ENCODE results near the gene BLOC1S5.
"Not testable (repeated sequence)": the region's sequence is repeated elsewhere in the genome, so short reads cannot be mapped to it uniquely, and the experiment has no call there.

The BLOC1S5 gene

DNA sequence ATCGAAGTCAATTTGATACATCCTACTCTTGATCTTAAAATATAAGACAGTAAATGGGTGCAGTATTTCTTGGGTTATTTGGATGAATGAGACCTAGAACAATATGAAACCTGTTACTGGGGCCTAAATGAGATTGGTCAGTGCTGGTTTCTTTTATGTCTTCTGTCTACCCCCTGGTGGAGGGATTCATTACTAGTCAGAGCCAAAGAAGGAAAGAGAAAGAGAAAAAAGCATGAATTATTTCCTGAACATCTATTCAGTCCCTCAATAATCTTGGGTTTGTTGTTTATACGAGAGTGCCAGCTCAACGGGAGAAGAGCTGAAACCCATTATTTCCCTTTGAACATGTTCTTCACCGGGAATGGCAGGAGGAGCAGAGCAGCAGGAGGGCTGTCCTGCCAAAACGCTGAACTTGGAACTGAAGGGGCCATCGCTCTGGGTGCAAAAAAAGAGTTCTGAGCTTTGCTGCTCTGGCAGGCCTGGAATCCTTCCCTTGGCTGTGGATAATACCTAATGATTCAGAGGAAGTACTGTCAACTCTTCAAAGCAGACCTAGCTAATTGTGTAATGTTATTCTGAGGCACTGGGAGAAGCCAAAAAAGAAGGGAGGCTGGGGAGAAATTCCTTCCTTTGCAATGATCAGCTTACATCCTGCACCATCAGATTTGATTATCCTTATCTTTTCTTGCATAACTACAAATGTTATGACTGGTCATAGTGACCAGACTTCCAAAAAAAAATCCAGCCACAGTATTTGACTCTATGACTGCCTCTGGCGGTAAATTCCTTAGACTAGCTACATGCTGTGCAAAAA lies 72.0 kb downstream of the BLOC1S5 start:
- peak; percentile 55 to 70 for DNase-seq

DNA sequence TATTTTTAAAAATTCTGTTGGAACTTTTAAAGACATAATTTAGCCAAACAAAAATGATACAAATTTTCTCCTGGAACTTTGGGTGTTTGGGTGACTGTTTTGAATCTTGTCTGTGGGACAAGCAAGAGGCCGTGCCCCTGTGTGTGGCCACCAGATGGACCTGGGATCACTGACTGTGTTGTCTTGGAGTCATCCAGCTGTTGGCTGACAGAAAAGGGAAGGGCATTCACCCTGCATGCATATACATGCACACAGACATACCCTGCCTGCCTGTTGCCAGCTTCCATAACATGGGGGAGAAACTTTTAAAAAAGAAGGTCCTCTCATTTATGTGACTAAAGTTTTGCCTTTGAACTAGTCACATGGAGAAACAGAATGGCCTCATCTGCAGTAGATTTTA lies 72.7 kb downstream of the BLOC1S5 start:
- no peak for DNase-seq

DNA sequence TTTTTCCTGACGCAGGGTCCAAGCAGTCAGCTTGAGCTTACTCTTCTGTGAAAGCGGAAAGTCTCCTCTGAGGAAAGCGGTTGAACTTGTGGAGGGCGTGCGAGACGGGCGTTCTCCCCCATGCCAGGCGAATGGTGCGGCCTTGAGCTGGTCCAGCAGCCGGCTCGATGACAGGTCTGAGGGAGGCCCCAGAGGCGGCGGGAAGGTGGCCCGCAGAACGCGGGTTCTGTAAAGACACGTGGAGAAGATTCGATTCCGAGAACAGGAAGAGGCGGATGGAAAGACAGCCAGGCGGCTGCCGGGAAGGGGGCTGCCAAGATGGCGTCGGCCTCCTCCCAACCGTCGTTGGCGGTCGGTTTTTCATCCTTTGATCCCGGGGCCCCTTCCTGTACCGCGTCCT lies 78.0 kb downstream of the BLOC1S5 start:
- DNase-seq = no peak

DNA sequence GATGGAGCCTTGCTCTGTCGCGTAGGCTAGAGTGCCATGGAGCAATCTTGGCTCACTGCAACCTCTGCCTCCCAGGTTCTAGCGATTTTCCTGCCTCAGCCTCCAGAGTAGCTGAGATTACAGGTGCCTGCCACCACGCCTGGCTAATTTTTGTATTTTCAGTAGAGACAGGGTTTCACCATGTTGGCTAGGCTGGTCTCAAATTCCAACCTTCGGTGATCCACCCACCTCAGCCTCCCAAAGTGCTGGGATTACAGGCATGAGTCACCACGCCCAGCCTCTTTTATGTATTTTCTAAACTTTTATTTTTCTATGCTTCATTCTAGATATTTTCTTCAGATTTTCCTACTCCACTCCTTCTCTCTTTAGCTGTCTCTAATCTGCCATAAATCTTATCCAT lies 80.2 kb downstream of the BLOC1S5 start:
- not testable (repeated sequence) for DNase-seq

DNA sequence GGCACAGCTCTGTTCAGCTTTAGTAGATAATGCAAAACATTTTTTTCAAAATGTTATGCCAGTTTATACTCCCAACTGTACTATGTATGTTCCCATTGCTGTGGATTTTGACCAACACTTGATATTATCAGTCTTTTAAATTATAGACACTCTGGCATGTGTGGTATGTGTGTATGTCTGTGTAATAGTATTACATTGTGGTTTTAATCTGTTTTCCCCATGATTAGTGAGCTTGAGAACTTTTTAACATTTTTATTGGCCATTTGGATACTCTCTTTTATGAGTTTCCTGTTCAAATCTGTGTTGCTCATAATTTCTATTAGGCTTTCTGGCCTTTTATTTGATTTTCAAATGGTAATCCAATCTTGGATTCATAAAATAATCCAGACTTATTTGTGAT lies 84.4 kb downstream of the BLOC1S5 start:
- no peak for DNase-seq

DNA sequence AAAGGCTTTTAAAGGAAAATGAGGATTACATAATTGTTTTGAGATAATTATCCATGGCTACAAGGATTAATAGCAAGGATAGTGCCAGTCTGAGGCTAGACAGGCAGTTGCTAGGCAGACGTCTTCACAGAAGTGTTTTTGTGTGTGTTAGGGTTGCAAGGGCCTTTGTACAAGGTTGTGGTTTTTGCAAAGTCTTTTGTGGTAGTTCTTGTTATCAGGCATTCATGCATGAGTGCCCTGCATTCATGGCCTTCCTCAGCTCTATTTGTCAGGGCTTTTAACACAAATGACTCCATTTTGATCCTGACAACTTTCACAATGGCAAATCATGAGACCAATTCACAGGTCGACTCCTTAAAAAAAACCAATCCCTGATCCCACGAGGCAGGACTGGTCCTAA lies 85.5 kb downstream of the BLOC1S5 start:
- peak in 1 of 2 experiments; percentile 14 for DNase-seq

DNA sequence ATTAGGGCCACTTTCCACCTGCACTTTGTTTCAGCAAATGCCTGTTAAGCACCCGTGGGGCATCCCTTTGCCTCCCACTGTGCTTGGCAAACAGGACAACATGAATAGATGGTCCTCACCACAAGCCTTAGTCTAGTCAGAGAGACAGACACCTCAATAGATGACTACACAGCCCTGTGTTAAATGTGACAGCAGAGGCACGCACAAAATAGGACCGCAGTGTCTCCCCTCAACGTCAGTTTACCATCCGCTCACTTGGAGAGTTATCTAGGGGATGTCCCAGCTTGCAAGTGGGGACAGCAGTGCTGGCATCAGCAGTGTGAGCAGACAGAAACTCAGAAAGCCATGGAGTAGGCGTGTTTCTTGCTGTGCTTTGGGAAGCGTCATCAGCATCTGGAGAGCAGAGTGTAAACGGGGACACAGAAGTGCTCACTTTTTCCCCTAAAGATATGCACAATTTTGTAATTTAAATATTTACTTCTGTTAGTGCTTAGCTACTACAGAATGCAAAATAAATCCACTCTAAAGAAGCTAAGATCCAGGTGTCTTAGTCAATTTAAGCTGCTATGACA lies 87.6 kb downstream of the BLOC1S5 start:
- no peak for DNase-seq

DNA sequence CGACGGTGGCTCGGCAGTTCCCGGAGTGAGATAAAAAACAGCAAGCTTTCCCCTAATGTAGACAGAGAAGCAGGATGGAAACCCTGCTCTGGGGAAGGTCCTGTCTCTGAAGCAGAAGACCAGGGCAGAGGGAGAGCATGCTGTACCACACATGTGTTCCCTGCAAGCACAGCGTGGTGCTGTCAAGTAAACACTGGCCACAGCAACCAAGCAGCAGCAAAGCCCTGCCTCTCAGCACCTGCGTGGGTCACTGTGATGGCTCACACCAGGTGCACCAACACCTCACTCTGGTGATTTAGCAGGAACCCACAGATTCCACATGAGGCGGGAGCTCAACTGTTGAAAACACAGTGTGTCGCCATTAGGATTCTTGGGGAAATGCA lies 88.4 kb downstream of the BLOC1S5 start:
- DNase-seq = no peak

DNA sequence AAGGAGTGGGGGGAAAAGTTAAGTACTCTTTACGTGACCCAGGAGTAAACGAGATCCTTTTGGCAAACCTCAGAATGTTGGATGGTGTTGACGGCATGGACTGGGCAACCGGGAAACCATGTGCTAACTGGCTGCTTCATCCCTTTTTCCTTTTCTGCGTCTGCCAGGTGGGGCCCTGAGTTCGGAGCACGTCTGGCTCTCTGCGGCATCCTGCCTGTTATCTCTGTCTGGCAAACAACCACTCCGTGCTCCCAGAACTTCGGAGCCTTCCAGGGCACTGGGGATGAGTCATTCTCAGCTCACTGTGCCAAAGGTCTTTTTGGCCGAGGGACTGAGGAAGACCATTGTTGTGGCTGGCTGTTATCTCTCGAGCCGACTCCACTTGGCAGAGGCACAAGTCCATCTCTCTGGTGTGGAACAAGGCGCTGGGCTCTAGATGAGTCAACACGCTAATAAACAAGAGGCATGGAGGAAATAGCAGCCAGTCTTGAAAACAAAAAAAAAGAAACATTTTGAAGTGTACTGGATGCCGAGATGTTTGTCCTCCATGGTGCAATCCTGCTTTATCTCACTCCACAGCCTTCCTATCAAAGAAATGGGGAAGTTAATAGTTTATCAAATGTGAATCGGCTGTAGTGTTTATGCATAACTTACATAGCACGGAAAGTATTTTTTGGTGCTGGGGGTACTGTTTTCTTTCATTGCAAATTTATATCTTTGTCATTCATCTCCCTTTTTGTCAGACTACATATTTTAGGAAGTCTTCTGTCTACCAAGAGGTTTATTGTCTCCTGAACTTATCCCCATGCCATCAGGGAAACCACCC lies 89.0 kb downstream of the BLOC1S5 start:
- no peak for DNase-seq

DNA sequence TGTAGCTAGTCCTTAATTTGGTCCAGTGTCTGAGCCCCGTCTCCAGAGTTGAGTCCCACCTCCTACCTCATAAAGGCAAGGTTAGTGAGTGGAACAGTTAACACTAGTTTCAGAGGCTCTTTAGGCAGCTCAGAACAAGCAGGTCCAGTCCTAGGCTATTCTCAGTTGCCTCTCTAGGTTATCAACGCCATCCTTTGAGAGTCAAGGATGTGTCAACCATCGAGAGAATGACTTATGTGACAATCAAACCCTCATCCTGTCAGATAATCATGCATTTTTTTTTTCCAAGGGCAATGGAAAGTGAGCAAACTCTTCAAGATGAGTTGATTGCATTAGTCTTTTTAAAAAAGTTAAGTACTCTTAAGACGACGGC lies 89.6 kb downstream of the BLOC1S5 start:
- DNase-seq = no peak

DNA sequence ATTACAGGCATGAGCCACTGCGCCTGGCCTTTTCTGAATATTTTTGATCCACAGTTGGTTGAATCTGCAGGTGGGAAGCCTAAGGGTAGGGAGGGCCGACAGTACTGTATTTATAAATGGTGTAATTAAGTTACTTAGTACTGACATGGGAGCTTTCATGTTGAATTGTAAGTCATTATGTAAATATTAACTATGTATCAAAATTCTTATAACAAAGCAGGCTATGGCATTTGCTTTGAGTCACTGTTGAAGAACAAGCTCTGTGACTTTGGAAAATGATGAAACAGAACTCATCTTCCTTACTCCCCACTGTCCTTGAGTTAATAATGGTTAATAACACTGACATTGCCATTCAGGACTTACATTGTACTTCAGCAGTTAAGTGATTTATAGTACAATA lies 90.6 kb downstream of the BLOC1S5 start:
- DNase-seq = no peak

DNA sequence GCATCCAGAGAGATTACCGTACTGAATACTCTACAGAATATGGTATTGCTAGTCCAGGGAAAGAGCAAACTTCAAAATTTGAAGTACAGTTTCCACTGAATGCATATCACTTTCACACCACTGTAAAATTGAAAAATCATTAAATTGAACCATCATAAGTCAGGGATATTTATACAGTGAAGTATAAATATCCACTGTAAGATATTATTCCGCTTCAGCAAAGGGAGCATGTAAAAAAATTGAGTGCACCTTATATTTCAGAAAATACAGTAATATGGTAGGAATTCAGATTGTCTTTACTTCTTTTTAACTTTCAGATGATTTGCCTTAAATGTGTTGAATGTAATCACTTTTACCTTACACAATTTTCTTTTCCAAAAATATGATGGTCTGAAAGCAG lies 92.7 kb downstream of the BLOC1S5 start:
- DNase-seq = no peak

DNA sequence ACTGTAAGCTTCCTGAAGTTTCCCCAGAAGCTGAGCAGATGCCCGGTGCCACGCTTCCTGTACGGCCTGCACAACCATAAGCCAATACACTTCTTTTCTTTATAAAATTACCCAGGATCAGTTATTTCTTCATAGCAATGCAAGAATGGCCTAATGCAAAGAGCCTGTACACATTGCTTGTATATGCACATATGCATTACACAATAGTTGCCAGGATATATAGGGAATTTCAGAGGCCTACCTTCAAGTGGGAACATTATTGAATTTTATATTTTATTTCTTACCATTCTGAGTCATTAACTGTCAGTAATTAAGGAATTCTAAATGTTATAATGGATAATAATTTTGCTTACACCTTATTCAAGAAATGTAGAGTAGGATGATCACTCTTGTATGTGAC lies 93.6 kb downstream of the BLOC1S5 start:
- DNase-seq = no peak

All from Kasumi-1 (cell line).